K562 (cell line): Measurements from ENCODE around the gene FBXO17. TPM values are rescaled to one million over a fixed set of nuclear protein-coding genes. Genes with fewer than 3 reads are reported as not detected.
A peak's percentile ranks its signal among the peaks of the same experiment; 100 is the strongest.

Experiments used
- C11orf30 ChIP-seq: fragments of 450-650 bp; IDR thresholded peaks from 2 replicates; pipeline ENCODE4 v1.6.1; 2016; ENCODE audit warnings: low read depth, mild to moderate bottlenecking
- EGR1 ChIP-seq: fragments of 450-650 bp; conservative IDR thresholded peaks from 2 replicates; pipeline ENCODE4 v1.6.1; 2017; ENCODE audit warnings: mild to moderate bottlenecking
- ETV6 ChIP-seq, 3 experiments: fragments of 150-350 bp in 1 of 3; sonication (generic) in 1 of 3; formaldehyde crosslinking in 1 of 3; IDR thresholded peaks; 2 replicates each; pipeline versions ENCODE4 v1.6.1 to v1.8.0; 2014 to 2022; ENCODE audit warnings: borderline replicate concordance in 2 of 3, low read depth in 2 of 3, antibody characterized with exemption in 1 of 3, low read length in 1 of 3, mild to moderate bottlenecking in 1 of 3, missing genetic modification reagents in 1 of 3
- HEY1 ChIP-seq: fragments of 250-450 bp; sonication (Bioruptor Pico); IDR thresholded peaks from 2 replicates; pipeline ENCODE4 v1.5.0; 2020; ENCODE audit warnings: mild to moderate bottlenecking, moderate library complexity, borderline replicate concordance
- LEF1 ChIP-seq: fragments of 450-650 bp; IDR thresholded peaks from 2 replicates; pipeline ENCODE4 v1.6.1; 2016; ENCODE audit warnings: mild to moderate bottlenecking
- SMAD3 ChIP-seq: fragments of 450-650 bp; formaldehyde crosslinking; conservative IDR thresholded peaks from 2 replicates; pipeline ENCODE4 v1.4.0; 2020; ENCODE audit warnings: mild to moderate bottlenecking
- ZKSCAN8 ChIP-seq: fragments of 200-800 bp; sonication (Bioruptor generic); IDR thresholded peaks from 2 replicates; pipeline ENCODE4 v1.6.1; 2016; ENCODE audit warnings: missing genetic modification characterization, missing compliant biosample characterization
- ZNF197 ChIP-seq: fragments of 200-800 bp; sonication (Bioruptor generic); IDR thresholded peaks from 2 replicates; pipeline ENCODE4 v1.6.1; 2016; ENCODE audit warnings: low read depth, missing genetic modification characterization, missing compliant biosample characterization
- ZNF384 ChIP-seq: IDR thresholded peaks from 2 replicates; pipeline ENCODE4 v1.6.1; 2012; ENCODE audit warnings: low read depth, low read length, improper control_type of control experiment
- ZNF780A ChIP-seq: fragments of 250-450 bp; sonication (Bioruptor Pico); IDR thresholded peaks from 2 replicates; pipeline ENCODE4 v1.5.0; 2021; ENCODE audit warnings: mild to moderate bottlenecking
- polyA plus RNA-seq, 8 experiments: library from polyadenylated mRNA; depleted of rRNA in 4 of 8; stranded (reverse) in 5 of 8; unstranded in 3 of 8; fragments of >200 nt; fragmentation: Nextera tagmentation in 2 of 8; fragmentation: Illumina TruSeq in 1 of 8; extraction: Ambion mirVana in 2 of 8; extraction: Trizol in 1 of 8; gene quantifications; 2 replicates each; pipeline versions ENCODE4 v1.2.1 to v1.2.3, GENCODE V29; 2011 to 2014; ENCODE audit warnings: inconsistent platforms in 1 of 8, missing spikeins in 1 of 8
- total RNA-seq, 7 experiments: library from RNA; depleted of rRNA in 6 of 7; stranded (reverse); fragments of >200 nt in 6 of 7; fragmentation: Illumina TruSeq in 2 of 7; extraction: Trizol in 2 of 7; gene quantifications; 2 replicates each; pipeline versions ENCODE4 v1.2.1 to v1.2.3, GENCODE V29; 2011 to 2021; ENCODE audit warnings: low replicate concordance in 1 of 7
- TF ChIP-seq, protein P1 (sequence below): fragments of 450-650 bp; formaldehyde crosslinking; IDR thresholded peaks from 2 replicates; pipeline ENCODE4 v1.4.0; 2022; ENCODE audit warnings: missing genetic modification characterization
- TF ChIP-seq, protein P2 (sequence below): fragments of 450-650 bp; IDR thresholded peaks from 2 replicates; pipeline ENCODE4 v1.6.1; 2016; ENCODE audit warnings: low read depth
- TF ChIP-seq, protein P3 (sequence below), 3 experiments: fragments of 200-800 bp in 1 of 3; fragments of 250-450 bp in 1 of 3; fragments of 450-650 bp in 1 of 3; sonication (Bioruptor Pico) in 1 of 3; sonication (Bioruptor generic) in 1 of 3; formaldehyde crosslinking in 1 of 3; IDR thresholded peaks; 2 replicates each; pipeline versions ENCODE4 v1.6.1 to v1.8.0; 2016 to 2022; ENCODE audit warnings: mild to moderate bottlenecking in 2 of 3, missing genetic modification characterization in 2 of 3, missing compliant biosample characterization in 1 of 3, moderate library complexity in 1 of 3
- TF ChIP-seq, protein P4 (sequence below): fragments of 250-450 bp; sonication (Bioruptor Pico); IDR thresholded peaks from 2 replicates; pipeline ENCODE4 v1.9.0; 2021; ENCODE audit warnings: mild to moderate bottlenecking

The FBXO17 gene
- total and polyA plus RNA-seq, 9 of the 15 experiments (the other 6 are each of a cell fraction or from before 2014, with no cell fraction given), result 4.1 to 27.1 (median 19.0) TPM

DNA sequence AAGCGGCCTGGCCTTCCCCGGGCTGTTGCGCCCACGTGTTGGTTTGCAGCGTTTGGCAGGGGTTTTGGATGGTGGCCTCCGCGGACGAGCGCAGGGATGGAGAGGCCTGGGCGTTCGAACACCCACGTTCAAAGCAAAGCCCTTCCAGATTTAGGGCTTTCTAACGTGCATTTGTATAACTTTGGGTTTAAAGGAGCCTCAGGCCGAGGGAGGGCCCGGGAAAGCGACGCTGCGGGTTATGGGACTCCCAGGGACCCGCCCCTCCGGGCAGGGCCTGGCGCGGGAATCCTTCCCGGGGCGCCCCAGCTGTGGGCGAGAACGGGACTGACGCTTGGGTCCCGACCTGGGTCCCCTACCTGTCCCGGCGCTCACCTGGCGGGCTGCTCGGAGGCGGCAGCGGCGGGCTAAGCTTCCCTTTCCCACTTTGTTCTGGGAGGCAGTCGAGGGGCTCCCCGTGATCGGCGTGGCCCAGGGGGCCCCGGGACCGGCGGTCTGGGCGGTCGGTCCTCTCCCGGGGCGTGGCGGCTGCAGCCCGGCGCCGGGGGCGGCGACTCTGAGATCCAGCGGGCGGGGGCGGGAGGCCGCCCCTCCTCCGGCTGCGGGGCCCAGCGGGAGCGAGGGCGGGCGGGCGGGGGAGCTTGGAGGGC, at the start of gene FBXO17 (continued):
- TF ChIP-seq, protein P1, sequence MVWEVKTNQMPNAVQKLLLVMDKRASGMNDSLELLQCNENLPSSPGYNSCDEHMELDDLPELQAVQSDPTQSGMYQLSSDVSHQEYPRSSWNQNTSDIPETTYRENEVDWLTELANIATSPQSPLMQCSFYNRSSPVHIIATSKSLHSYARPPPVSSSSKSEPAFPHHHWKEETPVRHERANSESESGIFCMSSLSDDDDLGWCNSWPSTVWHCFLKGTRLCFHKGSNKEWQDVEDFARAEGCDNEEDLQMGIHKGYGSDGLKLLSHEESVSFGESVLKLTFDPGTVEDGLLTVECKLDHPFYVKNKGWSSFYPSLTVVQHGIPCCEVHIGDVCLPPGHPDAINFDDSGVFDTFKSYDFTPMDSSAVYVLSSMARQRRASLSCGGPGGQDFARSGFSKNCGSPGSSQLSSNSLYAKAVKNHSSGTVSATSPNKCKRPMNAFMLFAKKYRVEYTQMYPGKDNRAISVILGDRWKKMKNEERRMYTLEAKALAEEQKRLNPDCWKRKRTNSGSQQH (CRISPR knock-in tag), result no peak
- no peak for TF ChIP-seq LEF1
- TF ChIP-seq, protein P2, sequence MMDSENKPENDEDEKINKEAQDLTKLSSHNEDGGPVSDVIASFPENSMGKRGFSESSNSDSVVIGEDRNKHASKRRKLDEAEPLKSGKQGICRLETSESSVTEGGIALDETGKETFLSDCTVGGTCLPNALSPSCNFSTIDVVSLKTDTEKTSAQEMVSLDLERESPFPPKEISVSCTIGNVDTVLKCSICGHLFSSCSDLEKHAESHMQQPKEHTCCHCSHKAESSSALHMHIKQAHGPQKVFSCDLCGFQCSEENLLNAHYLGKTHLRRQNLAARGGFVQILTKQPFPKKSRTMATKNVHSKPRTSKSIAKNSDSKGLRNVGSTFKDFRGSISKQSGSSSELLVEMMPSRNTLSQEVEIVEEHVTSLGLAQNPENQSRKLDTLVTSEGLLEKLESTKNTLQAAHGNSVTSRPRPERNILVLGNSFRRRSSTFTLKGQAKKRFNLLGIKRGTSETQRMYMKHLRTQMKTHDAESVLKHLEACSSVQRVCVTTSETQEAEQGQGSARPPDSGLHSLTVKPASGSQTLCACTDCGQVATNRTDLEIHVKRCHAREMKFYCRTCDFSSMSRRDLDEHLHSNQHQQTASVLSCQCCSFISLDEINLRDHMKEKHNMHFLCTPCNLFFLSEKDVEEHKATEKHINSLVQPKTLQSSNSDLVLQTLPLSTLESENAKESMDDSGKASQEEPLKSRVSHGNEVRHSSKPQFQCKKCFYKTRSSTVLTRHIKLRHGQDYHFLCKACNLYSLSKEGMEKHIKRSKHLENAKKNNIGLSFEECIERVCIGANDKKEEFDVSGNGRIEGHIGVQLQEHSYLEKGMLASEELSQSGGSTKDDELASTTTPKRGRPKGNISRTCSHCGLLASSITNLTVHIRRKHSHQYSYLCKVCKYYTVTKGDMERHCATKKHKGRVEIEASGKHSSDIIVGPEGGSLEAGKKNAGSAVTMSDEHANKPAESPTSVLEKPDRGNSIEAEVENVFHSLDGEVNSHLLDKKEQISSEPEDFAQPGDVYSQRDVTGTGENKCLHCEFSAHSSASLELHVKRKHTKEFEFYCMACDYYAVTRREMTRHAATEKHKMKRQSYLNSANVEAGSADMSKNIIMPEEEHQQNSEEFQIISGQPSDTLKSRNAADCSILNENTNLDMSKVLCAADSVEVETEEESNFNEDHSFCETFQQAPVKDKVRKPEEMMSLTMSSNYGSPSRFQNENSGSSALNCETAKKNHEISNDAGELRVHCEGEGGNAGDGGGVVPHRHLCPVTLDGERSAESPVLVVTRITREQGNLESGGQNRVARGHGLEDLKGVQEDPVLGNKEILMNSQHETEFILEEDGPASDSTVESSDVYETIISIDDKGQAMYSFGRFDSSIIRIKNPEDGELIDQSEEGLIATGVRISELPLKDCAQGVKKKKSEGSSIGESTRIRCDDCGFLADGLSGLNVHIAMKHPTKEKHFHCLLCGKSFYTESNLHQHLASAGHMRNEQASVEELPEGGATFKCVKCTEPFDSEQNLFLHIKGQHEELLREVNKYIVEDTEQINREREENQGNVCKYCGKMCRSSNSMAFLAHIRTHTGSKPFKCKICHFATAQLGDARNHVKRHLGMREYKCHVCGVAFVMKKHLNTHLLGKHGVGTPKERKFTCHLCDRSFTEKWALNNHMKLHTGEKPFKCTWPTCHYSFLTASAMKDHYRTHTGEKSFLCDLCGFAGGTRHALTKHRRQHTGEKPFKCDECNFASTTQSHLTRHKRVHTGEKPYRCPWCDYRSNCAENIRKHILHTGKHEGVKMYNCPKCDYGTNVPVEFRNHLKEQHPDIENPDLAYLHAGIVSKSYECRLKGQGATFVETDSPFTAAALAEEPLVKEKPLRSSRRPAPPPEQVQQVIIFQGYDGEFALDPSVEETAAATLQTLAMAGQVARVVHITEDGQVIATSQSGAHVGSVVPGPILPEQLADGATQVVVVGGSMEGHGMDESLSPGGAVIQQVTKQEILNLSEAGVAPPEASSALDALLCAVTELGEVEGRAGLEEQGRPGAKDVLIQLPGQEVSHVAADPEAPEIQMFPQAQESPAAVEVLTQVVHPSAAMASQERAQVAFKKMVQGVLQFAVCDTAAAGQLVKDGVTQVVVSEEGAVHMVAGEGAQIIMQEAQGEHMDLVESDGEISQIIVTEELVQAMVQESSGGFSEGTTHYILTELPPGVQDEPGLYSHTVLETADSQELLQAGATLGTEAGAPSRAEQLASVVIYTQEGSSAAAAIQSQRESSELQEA, result no peak
- TF ChIP-seq, protein P3, sequence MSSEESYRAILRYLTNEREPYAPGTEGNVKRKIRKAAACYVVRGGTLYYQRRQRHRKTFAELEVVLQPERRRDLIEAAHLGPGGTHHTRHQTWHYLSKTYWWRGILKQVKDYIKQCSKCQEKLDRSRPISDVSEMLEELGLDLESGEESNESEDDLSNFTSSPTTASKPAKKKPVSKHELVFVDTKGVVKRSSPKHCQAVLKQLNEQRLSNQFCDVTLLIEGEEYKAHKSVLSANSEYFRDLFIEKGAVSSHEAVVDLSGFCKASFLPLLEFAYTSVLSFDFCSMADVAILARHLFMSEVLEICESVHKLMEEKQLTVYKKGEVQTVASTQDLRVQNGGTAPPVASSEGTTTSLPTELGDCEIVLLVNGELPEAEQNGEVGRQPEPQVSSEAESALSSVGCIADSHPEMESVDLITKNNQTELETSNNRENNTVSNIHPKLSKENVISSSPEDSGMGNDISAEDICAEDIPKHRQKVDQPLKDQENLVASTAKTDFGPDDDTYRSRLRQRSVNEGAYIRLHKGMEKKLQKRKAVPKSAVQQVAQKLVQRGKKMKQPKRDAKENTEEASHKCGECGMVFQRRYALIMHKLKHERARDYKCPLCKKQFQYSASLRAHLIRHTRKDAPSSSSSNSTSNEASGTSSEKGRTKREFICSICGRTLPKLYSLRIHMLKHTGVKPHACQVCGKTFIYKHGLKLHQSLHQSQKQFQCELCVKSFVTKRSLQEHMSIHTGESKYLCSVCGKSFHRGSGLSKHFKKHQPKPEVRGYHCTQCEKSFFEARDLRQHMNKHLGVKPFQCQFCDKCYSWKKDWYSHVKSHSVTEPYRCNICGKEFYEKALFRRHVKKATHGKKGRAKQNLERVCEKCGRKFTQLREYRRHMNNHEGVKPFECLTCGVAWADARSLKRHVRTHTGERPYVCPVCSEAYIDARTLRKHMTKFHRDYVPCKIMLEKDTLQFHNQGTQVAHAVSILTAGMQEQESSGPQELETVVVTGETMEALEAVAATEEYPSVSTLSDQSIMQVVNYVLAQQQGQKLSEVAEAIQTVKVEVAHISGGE (CRISPR knock-in tag; IDR thresholded peaks at IDR 0.05), result no peak
- TF ChIP-seq HEY1 (CRISPR knock-in tag), result no peak
- TF ChIP-seq, protein P4, sequence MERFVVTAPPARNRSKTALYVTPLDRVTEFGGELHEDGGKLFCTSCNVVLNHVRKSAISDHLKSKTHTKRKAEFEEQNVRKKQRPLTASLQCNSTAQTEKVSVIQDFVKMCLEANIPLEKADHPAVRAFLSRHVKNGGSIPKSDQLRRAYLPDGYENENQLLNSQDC (CRISPR knock-in tag), result no peak
- TF ChIP-seq C11orf30, result no peak
- TF ChIP-seq SMAD3 (CRISPR knock-in tag), result no peak
- TF ChIP-seq ZNF197, result no peak
- TF ChIP-seq EGR1, result peak; percentile 47; the same call in 1 of the 2 replicates
- TF ChIP-seq ZNF780A (CRISPR knock-in tag), result no peak
- no peak for TF ChIP-seq ZNF384
- TF ChIP-seq ETV6 (IDR thresholded peaks at IDR 0.05; ENCODE audit: borderline replicate concordance in 1 of 2, low read depth in 2 of 2, low read length in 1 of 2), result no peak
- TF ChIP-seq ETV6 (CRISPR knock-in tag; IDR thresholded peaks at IDR 0.05; ENCODE audit: borderline replicate concordance), result no peak
- no peak for TF ChIP-seq ZKSCAN8
